Measurements from ENCODE around the gene VPS37D.

- TF ChIP-seq POLR2AphosphoS5 (IDR thresholded peaks at IDR 0.05) = no peak
- TF ChIP-seq MXI1 (conservative IDR thresholded peaks at IDR 0.05; ENCODE audit: poor library complexity, severe bottlenecking) = no peak
- peak; percentile 46 for TF ChIP-seq CTCF (IDR thresholded peaks at IDR 0.05; ENCODE audit: poor library complexity, severe bottlenecking)
- no peak for TF ChIP-seq EZH2 (IDR thresholded peaks at IDR 0.05; ENCODE audit: borderline replicate concordance, insufficient read depth, low read length, poor library complexity, severe bottlenecking)
- TF ChIP-seq SMC3 (conservative IDR thresholded peaks at IDR 0.05; ENCODE audit: poor library complexity) = no peak
Measured at GRCh38 chr7:73701357-73701995, 33.8 kb downstream of the VPS37D start.
